ENCODE measurements around the gene EFCAB11. TPM values are rescaled to one million over a fixed set of nuclear protein-coding genes. Genes with fewer than 3 reads are reported as not detected.

The EFCAB11 gene
- polyA plus RNA-seq, 3 donors: 14.7 to 20.2 (median 16.2) TPM

- no peak for DNase-seq
Observed at GRCh38 chr14:89775151-89775550, 179.4 kb downstream of the EFCAB11 start.

GRCh38 chr14:89773644-89774316 is 180.8 kb downstream of the EFCAB11 start:
- no peak for DNase-seq

GRCh38 chr14:89773151-89773550 is 181.4 kb downstream of the EFCAB11 start:
- DNase-seq: no peak

GRCh38 chr14:89771251-89771650 is 183.3 kb downstream of the EFCAB11 start:
- no peak for DNase-seq

- no peak for DNase-seq
Observed at GRCh38 chr14:89767861-89768268, 186.7 kb downstream of the EFCAB11 start.

GRCh38 chr14:89767131-89767530 is 187.4 kb downstream of the EFCAB11 start:
- no peak for DNase-seq

GRCh38 chr14:89765346-89765745 is 189.2 kb downstream of the EFCAB11 start:
- DNase-seq: no peak

- no peak for DNase-seq
Observed at GRCh38 chr14:89760086-89760485, 194.4 kb downstream of the EFCAB11 start.

GRCh38 chr14:89757313-89757939 is 197.1 kb downstream of the EFCAB11 start:
- DNase-seq: no peak

GRCh38 chr14:89755816-89756215 is 198.7 kb downstream of the EFCAB11 start:
- no peak for DNase-seq

GRCh38 chr14:89753828-89754412 is 200.6 kb downstream of the EFCAB11 start:
- no peak for DNase-seq

GRCh38 chr14:89750908-89751392 is 203.6 kb downstream of the EFCAB11 start:
- no peak for DNase-seq

GRCh38 chr14:89750281-89750755 is 204.2 kb downstream of the EFCAB11 start:
- no peak for DNase-seq

GRCh38 chr14:89748004-89748403 is 206.5 kb downstream of the EFCAB11 start:
- no peak for DNase-seq

- DNase-seq: no peak
Observed at GRCh38 chr14:89747126-89747525, 207.4 kb downstream of the EFCAB11 start.

- no peak for DNase-seq
Observed at GRCh38 chr14:89746654-89747053, 207.9 kb downstream of the EFCAB11 start.

GRCh38 chr14:89746135-89746534 is 208.4 kb downstream of the EFCAB11 start:
- no peak for DNase-seq

Other genes with a start within 250 kb of the EFCAB11 start
- gene TDP1, start 1.2 kb upstream of the EFCAB11 start, polyA plus RNA-seq (ENCODE audit: insufficient read length in 3 of 3): 10 to 100 TPM; 24.2 to 30.7 (median 25.4) TPM
- under 1 TPM; 0.13 to 0.33 (median 0.15) TPM for gene KCNK13, start 107.3 kb upstream of the EFCAB11 start, polyA plus RNA-seq (ENCODE audit: insufficient read length in 3 of 3)